Measurements from ENCODE around the gene RGL3.
A peak's percentile ranks its signal among the peaks of the same experiment; 100 is the strongest.
"Not testable (repeated sequence)": the region's sequence is repeated elsewhere in the genome, so short reads cannot be mapped to it uniquely, and the experiment has no call there.

The RGL3 gene

DNA sequence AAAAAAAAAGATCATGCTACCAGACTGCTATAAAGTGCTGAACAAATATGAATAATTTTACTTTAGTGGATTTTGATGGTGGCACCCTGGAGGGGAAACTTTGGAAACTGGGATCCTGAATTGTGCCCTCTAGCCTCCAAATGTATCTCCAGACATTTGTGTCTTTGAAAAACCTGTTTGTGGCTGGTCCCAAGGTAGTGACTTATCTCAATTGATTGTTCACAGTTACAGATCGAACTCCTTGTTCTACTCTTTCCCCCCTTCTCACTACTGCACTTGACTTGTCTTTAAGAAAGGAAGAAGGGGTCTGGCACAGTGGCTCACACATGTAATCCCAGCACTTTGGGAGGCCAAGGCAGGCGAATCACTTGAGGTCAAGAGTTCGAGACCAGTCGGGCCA lies 10.5 kb downstream of the RGL3 start:
- no peak for TF ChIP-seq CTCF (IDR thresholded peaks at IDR 0.05; ENCODE audit: low read depth, low read length)
- DNase-seq (ENCODE audit: extremely low read depth, low read depth): no peak

GRCh38 chr19:11406703-11407236 lies 12.3 kb downstream of the RGL3 start:
- DNase-seq (ENCODE audit: extremely low read depth, low read depth): not testable (repeated sequence)

- DNase-seq (ENCODE audit: extremely low read depth, low read depth): no peak
- TF ChIP-seq CTCF (IDR thresholded peaks at IDR 0.05; ENCODE audit: low read depth, low read length): peak; percentile 18
Observed at GRCh38 chr19:11405846-11406643, 13.1 kb downstream of the RGL3 start.

DNA sequence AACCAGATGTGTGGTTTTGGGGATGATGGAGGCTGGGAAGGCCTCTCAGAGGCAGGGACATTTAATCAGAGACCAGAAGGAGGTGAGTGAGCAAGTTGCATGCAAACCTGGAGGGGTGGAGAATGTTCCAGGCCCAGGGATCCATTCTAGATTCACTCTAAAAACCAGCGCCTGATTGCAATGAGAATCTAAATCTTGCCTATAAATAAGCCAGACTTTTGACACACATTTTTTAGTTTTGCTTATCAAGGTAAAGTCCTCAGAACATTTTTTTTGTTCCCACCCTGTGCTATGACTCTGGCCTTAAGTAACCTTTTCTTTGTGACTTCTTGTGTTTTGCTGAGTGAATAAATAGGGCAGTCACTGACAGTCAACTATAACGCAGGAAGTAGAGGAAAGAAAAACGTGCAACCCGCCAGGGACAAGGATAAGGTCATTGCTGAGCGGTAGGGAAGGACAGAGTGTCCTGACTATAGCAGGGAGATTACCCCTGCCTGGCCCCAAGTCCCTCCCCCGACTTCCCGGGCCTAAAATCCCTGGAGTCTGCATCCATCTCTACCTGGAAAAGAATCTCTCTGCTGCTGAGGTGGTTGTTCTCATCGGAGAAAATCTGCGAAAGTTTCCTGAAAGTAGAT lies 14.4 kb downstream of the RGL3 start:
- no peak for DNase-seq (ENCODE audit: extremely low read depth, low read depth)
- no peak for TF ChIP-seq CTCF (IDR thresholded peaks at IDR 0.05; ENCODE audit: low read depth, low read length)

DNA sequence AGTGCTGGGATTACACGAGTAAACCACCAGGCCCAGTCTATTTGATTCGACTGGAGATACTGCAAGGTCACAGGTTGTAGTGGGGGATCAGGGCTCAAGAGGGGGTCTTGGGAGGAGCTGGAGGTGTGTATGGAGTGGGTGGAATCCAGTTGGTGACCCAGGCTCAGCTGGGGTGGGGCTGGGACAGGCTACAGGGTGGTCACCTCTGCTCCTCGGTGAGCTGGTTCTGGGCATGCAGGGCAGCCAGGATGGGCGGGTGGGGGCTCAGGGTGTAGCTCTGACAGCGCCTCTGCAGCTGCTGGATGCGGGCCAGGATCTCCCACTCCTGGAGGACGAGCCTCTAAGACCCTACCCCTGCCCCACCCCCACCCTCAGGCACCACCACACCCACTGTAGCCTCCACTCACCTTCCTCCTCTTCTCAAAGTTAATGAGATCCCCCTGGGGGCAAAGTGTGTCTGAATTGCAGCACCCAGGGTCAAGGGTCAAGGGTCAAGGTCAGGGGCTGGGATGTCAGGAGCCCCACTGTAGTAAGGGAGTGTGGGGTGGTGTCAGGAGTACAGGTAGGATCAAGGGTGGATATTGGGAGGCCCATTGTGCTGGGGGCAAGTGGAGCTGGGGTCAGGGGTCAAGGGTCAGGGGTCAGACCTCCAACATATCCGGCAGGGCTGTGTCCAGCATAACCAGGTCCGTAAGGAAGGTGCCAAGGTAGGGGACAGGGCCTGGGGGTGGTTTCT lies 17.1 kb downstream of the RGL3 start:
- no peak for DNase-seq (ENCODE audit: extremely low read depth, low read depth)
- TF ChIP-seq CTCF (IDR thresholded peaks at IDR 0.05; ENCODE audit: low read depth, low read length): no peak

DNA sequence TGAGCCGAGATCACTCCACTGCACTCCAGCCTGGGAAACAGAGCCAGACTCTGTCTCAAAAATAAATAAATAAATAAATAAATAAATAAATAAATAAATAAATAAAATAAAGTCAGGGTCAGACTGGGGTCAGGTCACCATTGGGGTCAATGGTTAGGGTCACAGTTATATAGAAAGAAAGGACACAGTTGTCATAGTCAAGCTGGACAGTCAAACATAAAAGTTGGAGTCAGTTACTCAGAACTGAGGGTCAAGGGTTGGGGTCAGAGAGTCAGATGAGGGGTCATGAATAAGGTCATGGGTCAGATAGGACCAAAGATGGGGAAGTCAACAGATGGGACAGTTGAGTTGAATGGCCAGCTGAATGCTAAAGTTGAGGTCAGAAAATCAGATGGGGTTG lies 18.3 kb downstream of the RGL3 start:
- DNase-seq (ENCODE audit: extremely low read depth, low read depth): no peak
- no peak for TF ChIP-seq CTCF (IDR thresholded peaks at IDR 0.05; ENCODE audit: low read depth, low read length)

GRCh38 chr19:11399667-11400066 lies 19.4 kb downstream of the RGL3 start:
- no peak for DNase-seq (ENCODE audit: extremely low read depth, low read depth)
- TF ChIP-seq CTCF (IDR thresholded peaks at IDR 0.05; ENCODE audit: low read depth, low read length): no peak
